ENCODE measurements around the gene TNIP1.

DNA sequence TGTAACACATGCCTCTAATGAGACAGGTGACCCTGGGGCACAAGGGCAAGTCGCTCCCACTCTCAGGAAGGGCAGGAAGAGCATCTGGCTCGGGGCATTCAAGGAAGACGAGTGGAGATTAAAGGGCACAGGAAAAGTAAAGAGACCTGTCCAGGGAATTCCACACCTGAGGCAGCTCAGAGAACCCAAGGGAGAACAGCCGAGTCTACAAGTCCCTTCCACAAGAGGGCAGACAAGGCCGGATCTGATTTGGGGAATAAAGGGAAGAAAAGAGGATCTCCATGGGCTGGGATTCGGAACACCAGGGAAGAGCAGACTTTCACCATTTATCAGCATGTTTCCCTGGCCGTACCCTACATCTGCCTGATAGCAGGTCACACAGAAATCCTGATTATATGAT is 32.3 kb downstream of the TNIP1 start:
- no peak for TF ChIP-seq POLR2AphosphoS5 (IDR thresholded peaks at IDR 0.05; ENCODE audit: low read depth, low read length)
- no peak for TF ChIP-seq TAF1 (IDR thresholded peaks at IDR 0.05; ENCODE audit: borderline replicate concordance, low read depth, low read length)
- TF ChIP-seq POLR2A (IDR thresholded peaks at IDR 0.05; ENCODE audit: low read depth, low read length): no peak

All from GM12892 (cell line).